ENCODE measurements around the gene ETF1. TPM values are rescaled to one million over a fixed set of nuclear protein-coding genes. Genes with fewer than 3 reads are reported as not detected.

The ETF1 gene
- total and polyA plus RNA-seq, 9 of the 15 experiments (the other 6 are each of a cell fraction or from before 2014, with no cell fraction given): 53.7 to 209 (median 164) TPM

DNA sequence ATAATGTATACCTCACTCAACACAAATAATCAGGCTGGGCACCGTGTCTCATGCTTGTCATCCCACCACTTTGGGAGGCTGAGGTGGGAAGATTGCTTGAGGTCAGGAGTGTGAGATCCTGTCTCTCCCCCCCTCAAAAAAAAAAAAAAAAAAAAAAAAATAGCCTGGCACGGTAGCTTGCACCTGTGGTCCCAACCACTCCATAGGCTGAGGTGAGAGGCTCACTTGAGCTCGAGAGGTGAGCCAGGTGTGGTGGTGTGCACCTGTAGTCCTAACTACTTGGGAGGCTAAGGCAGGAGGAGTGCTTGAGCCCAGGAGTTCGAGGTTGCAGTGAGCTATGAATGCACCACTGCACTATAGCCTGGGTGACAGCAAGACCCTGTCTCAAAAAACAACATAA lies 9.6 kb upstream of the ETF1 start (continued):
- TF ChIP-seq, protein P1, sequence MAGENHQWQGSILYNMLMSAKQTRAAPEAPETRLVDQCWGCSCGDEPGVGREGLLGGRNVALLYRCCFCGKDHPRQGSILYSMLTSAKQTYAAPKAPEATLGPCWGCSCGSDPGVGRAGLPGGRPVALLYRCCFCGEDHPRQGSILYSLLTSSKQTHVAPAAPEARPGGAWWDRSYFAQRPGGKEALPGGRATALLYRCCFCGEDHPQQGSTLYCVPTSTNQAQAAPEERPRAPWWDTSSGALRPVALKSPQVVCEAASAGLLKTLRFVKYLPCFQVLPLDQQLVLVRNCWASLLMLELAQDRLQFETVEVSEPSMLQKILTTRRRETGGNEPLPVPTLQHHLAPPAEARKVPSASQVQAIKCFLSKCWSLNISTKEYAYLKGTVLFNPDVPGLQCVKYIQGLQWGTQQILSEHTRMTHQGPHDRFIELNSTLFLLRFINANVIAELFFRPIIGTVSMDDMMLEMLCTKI (IDR thresholded peaks at IDR 0.05; ENCODE audit: partially characterized antibody): no peak
- TF ChIP-seq POLR2G (IDR thresholded peaks at IDR 0.05; ENCODE audit: low read depth, low read length): 0 out of 2 replicates have a peak, but pooled peaks have one; percentile 8
- no peak for TF ChIP-seq CTCFL (IDR thresholded peaks at IDR 0.05; ENCODE audit: borderline replicate concordance, insufficient read depth, low read depth, low read length, poor library complexity, severe bottlenecking)
- no peak for TF ChIP-seq ETS1 (conservative IDR thresholded peaks at IDR 0.05; ENCODE audit: control insufficient read depth, low read depth, low read length)
- TF ChIP-seq, protein P2, sequence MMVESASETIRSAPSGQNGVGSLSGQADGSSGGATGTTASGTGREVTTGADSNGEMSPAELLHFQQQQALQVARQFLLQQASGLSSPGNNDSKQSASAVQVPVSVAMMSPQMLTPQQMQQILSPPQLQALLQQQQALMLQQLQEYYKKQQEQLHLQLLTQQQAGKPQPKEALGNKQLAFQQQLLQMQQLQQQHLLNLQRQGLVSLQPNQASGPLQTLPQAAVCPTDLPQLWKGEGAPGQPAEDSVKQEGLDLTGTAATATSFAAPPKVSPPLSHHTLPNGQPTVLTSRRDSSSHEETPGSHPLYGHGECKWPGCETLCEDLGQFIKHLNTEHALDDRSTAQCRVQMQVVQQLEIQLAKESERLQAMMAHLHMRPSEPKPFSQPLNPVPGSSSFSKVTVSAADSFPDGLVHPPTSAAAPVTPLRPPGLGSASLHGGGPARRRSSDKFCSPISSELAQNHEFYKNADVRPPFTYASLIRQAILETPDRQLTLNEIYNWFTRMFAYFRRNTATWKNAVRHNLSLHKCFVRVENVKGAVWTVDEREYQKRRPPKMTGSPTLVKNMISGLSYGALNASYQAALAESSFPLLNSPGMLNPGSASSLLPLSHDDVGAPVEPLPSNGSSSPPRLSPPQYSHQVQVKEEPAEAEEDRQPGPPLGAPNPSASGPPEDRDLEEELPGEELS (CRISPR knock-in tag; IDR thresholded peaks at IDR 0.05; ENCODE audit: borderline replicate concordance): no peak
- no peak for TF ChIP-seq ZEB2 (IDR thresholded peaks at IDR 0.05)
- TF ChIP-seq SMARCA5 (IDR thresholded peaks at IDR 0.05): no peak
- TF ChIP-seq CC2D1A (IDR thresholded peaks at IDR 0.05): no peak
- no peak for TF ChIP-seq CEBPG (CRISPR knock-in tag; IDR thresholded peaks at IDR 0.05)
- no peak for TF ChIP-seq CEBPG (tag; conservative IDR thresholded peaks at IDR 0.05 in 1 of 2, IDR thresholded peaks at IDR 0.05 in 1 of 2)
- no peak for TF ChIP-seq ZNF780A (CRISPR knock-in tag; IDR thresholded peaks at IDR 0.05)
- TF ChIP-seq HCFC1 (IDR thresholded peaks at IDR 0.05; ENCODE audit: low read depth, low read length): no peak
- TF ChIP-seq TCF7L2 (IDR thresholded peaks at IDR 0.05; ENCODE audit: low read depth, low read length): no peak
